Measurements from ENCODE around the gene PPP4R3A.
"Not testable (repeated sequence)": the region's sequence is repeated elsewhere in the genome, so short reads cannot be mapped to it uniquely, and the experiment has no call there.

- not testable (repeated sequence) for TF ChIP-seq CTCF (IDR thresholded peaks at IDR 0.05; ENCODE audit: poor library complexity); EZH2 (IDR thresholded peaks at IDR 0.05; ENCODE audit: borderline replicate concordance)
Observed at GRCh38 chr14:91409240-91409639, 100.9 kb downstream of the PPP4R3A start.
